HG03565 (cell line): ENCODE measurements around the gene PTPN7.
"Not testable (repeated sequence)": the region's sequence is repeated elsewhere in the genome, so short reads cannot be mapped to it uniquely, and the experiment has no call there.

Experiments
- ATAC-seq: cut with Tn5 transposase; IDR thresholded peaks from one replicate; pipeline ENCODE4 v1.9.1; 2021; ENCODE audit warnings: mild to moderate bottlenecking, moderate library complexity; ENCODE audit not compliant: unreplicated experiment

PTPN7 gene

GRCh38 chr1:202154148-202154765, 6.1 kb downstream of the PTPN7 start:
- ATAC-seq, result no peak

- no peak for ATAC-seq
Observed at GRCh38 chr1:202153284-202153683, 7.1 kb downstream of the PTPN7 start.

GRCh38 chr1:202152399-202152798, 8.0 kb downstream of the PTPN7 start:
- ATAC-seq, result no peak

GRCh38 chr1:202151045-202151444, 9.4 kb downstream of the PTPN7 start:
- no peak for ATAC-seq

GRCh38 chr1:202150602-202151001, 9.8 kb downstream of the PTPN7 start:
- no peak for ATAC-seq

GRCh38 chr1:202150187-202150586, 10.2 kb downstream of the PTPN7 start:
- ATAC-seq, result no peak

GRCh38 chr1:202149566-202149965, 10.8 kb downstream of the PTPN7 start:
- ATAC-seq, result no peak

GRCh38 chr1:202148391-202148790, 12.0 kb downstream of the PTPN7 start:
- no peak for ATAC-seq

DNA sequence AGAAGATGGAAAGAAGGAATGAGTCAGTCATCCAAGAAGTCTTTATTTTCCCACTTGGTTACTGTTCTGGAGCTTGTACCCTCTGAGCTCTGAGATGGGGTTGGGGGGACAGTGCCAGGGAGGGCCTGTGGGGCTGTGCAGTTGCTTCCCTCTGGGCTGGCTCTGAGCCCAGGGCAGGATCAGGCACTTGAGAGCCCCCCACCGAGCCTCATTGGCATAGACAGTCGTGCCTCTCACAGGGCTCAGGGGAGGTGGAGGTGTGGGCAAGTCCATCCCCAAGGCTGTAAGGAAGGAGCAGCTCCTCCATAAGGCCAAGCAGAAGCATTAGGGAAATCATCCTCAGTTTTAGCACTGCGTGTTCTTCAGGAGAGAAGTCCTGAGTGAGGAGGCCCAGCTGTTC, 13.4 kb downstream of the PTPN7 start:
- ATAC-seq, result no peak

GRCh38 chr1:202146279-202146678, 14.1 kb downstream of the PTPN7 start:
- ATAC-seq, result no peak

GRCh38 chr1:202145744-202146140, 14.7 kb downstream of the PTPN7 start:
- not testable (repeated sequence) for ATAC-seq

GRCh38 chr1:202145068-202145743, 15.2 kb downstream of the PTPN7 start:
- ATAC-seq, result no peak

- no peak for ATAC-seq
Observed at GRCh38 chr1:202144402-202145067, 15.9 kb downstream of the PTPN7 start, which contains the start of gene ARL8A. Gene ARL8A, minus strand, starts transcription at chr1:202144737. Its CDS starts 165 bp downstream, at chr1:202144572.

GRCh38 chr1:202143768-202144401, 16.5 kb downstream of the PTPN7 start:
- ATAC-seq, result no peak

DNA sequence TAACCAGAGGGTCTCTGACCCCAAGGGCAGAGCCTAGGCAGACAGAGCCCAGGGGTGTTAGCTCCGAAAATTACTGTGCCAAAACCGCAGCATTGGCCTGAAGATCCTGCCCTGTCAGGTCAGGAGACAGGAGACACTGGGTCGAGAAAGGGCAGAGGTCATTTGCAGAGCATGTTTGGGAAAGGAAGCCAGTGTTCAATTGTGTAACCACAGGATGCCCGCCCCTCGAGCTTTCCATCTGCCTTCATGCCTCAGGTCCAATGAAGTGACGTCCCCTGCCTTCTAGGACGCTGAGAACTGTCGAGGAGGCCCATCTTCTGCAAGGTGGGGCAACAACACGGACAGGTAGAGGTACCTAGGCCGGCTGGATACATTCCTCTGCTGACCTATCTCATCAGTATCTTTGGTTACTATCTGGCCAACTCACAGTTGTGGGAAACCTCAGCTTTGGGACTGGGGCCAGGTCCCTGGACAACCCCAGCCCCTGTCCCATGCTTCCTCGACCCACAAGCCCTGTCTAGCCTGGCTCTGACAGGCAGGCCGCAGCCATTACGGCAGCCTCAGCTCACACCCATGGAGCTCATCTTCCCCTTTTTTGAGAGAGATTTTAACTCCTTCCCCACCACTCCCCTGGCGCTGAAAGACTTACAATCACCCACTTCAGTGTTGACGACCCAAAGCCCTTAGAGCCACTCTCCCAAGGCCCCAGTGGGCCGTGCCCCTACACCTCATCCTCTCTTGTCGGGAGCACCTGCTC, 17.2 kb downstream of the PTPN7 start:
- ATAC-seq, result no peak

GRCh38 chr1:202141468-202141867, 18.9 kb downstream of the PTPN7 start:
- ATAC-seq, result not testable (repeated sequence)

DNA sequence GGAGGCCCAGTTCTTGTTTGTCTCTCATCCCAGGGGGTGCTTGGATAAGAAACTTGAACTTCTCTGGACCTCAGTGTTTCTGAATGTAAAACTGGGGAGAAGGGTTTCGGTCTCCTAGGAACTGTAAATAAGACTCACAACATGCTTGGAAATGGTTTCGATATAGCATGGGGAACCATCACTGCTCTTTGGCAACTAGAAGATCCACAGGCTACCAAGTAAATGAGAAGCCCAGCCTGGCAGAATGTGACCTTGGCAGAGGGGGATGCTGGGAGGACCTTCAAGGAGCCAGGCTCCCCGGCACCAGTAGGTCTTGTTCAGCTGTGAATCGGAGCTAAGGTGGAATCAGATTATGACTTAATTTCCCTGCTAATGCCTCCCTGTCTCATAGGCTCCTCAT, 19.6 kb downstream of the PTPN7 start:
- no peak for ATAC-seq

- ATAC-seq, result no peak
Observed at GRCh38 chr1:202135221-202135721, 25.1 kb downstream of the PTPN7 start.

DNA sequence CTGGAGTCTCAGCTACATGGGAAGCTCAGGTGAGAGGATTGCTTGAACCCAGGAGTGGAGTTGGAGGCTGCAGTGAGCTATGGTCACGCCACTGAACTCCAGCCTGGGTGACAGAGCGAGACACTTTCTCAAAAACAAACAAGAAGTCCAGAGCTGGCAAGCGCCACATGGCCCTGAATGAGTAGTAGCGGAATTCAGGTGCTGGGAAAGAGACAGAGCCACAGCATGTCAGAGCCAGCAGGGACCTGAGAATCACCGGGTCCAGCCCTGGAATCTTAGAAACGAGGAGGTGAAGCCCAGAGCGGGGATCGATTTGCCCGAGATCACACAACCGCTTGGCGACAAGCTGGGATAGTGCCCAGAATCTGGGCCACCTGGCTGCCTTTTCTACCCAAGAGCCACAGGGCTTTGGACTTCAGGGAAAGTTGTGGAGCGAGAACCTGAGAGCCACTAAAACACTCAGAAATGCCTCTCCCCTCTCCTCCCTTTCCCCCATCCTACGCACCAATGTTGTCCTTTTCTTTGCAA, 25.7 kb downstream of the PTPN7 start:
- no peak for ATAC-seq

DNA sequence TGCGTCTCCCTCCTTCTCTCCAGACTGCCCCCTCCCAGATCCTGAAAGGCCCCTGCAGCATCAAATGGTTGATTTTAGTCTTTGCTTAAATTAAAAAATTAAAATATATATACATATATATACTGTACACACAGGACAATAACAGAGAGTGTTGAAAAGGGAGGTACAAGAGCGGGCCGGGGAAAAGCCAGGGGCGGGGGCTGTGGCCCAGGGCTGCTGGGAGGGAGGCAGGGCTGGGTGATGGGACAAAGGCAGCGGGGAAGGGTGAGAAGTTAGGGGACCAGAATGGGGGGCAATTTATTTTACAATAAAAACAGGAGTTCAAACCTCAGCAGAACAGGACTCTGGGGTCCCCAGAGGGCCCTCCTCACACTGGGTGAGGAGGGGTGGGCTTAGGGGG, 26.4 kb downstream of the PTPN7 start:
- no peak for ATAC-seq
